Measurements from ENCODE around the gene HK1.

The HK1 gene

DNA sequence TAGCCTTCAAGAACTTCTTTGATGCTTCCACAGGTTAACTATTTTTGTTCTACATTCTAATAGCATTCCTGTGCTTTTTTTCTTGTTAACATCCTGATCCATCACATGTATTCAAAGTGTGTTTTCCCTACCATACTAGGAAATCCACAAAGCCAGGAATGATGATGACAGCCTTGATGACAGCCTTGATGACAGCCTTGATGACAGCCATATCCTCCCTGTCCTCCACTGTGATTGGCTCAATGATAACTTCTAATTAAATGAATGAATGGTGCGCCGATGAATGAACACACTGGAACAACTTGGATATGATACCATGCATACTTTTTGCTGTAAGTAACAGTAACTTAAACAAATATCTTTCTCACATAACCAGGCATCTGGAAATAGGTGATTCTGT, 146.7 kb downstream of the HK1 start:
- TF ChIP-seq, protein P1, sequence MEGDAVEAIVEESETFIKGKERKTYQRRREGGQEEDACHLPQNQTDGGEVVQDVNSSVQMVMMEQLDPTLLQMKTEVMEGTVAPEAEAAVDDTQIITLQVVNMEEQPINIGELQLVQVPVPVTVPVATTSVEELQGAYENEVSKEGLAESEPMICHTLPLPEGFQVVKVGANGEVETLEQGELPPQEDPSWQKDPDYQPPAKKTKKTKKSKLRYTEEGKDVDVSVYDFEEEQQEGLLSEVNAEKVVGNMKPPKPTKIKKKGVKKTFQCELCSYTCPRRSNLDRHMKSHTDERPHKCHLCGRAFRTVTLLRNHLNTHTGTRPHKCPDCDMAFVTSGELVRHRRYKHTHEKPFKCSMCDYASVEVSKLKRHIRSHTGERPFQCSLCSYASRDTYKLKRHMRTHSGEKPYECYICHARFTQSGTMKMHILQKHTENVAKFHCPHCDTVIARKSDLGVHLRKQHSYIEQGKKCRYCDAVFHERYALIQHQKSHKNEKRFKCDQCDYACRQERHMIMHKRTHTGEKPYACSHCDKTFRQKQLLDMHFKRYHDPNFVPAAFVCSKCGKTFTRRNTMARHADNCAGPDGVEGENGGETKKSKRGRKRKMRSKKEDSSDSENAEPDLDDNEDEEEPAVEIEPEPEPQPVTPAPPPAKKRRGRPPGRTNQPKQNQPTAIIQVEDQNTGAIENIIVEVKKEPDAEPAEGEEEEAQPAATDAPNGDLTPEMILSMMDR (IDR thresholded peaks at IDR 0.05; ENCODE audit: low read length) = no peak
- TF ChIP-seq EZH2 (optimal IDR thresholded peaks at IDR 0.05; ENCODE audit: low read depth, low read length) = no peak
- no peak for TF ChIP-seq EZH2phosphoT487 (IDR thresholded peaks at IDR 0.05; ENCODE audit: low read length)
- no peaks in the 10 kb centered on the region for H3K36me3 ChIP-seq (replicated peaks; ENCODE audit: insufficient read depth, low read length)
- H3K9me3 ChIP-seq (replicated peaks; ENCODE audit: insufficient read depth, low read length) = no peaks in the 10 kb centered on the region
- no peak for DNase-seq
- no peaks in the 10 kb centered on the region for H4K20me1 ChIP-seq (ENCODE audit: insufficient read depth, low read length)
- no peak overlapping the region for H2AFZ ChIP-seq (ENCODE audit: low read length)
- H3K9me2 ChIP-seq (replicated peaks; ENCODE audit: insufficient read depth, low read length) = no peaks in the 10 kb centered on the region
- H3K4me3 ChIP-seq (ENCODE audit: low read length) = no peak overlapping the region
- no peaks in the 10 kb centered on the region for H3F3A ChIP-seq (ENCODE audit: insufficient read depth, low read length)
- no peak overlapping the region for H3K27ac ChIP-seq (ENCODE audit: low read length)
- H3K79me2 ChIP-seq (ENCODE audit: low read length) = no peaks in the 10 kb centered on the region
- H3K9ac ChIP-seq (ENCODE audit: low read length) = no peak overlapping the region
- H3K27me3 ChIP-seq (replicated peaks; ENCODE audit: insufficient read depth, low read length) = 0 out of 2 replicates have a peak, but pooled peaks cover 13% of the 10 kb centered on the region
- no peak overlapping the region for H3K4me2 ChIP-seq (ENCODE audit: low read depth, low read length)
- H3K4me1 ChIP-seq (ENCODE audit: low read length) = peaks cover 14% of the 10 kb centered on the region

DNA sequence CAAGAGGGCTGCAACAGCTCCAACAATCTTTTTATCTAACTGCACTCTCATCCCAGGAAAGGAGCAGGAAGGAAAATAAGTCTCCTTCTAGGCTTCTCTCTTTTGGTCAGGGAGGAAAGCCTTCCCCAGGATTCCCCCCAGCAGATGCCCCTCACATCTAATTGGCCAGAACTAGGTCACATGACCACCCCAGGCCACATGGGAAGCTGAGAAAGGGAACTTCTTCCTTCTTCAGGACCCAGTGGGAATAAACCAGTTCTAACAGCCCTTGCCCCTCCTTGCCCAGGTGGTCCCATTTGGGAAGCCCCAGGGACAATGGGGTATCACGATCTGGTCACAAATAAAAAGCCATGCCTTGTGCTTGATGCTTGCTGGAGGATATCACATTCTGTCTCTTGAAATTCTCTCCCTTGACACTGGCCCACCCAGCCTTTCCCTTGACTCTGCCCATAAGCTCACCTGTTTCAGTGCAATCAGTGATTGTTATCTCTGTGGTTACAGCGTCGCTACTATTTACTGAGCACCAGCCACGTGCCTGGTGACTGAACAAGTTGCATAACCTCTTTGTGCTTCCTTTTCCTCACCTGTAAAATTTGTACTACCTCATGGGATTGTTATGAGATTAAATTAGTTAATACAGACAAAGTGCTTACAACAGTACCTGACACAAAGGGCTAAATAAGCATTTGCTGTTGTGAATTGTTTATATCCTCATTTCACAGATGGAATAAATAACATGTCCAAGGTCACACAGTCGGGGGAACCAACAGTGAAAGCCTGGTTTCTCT, 147.4 kb downstream of the HK1 start:
- H3F3A ChIP-seq (ENCODE audit: insufficient read depth, low read length) = no peaks in the 10 kb centered on the region
- no peak overlapping the region for H3K27ac ChIP-seq (ENCODE audit: low read length)
- DNase-seq = peak; percentile 27
- H3K4me2 ChIP-seq (ENCODE audit: low read depth, low read length) = no peak overlapping the region
- TF ChIP-seq EZH2 (optimal IDR thresholded peaks at IDR 0.05; ENCODE audit: low read depth, low read length) (no peak), EZH2phosphoT487 (IDR thresholded peaks at IDR 0.05; ENCODE audit: low read length) (no peak)
- TF ChIP-seq, protein P1 (IDR thresholded peaks at IDR 0.05; ENCODE audit: low read length) = no peak
- peaks cover 14% of the 10 kb centered on the region for H3K4me1 ChIP-seq (ENCODE audit: low read length)
- no peak overlapping the region for H3K9ac ChIP-seq (ENCODE audit: low read length)
- no peaks in the 10 kb centered on the region for H3K9me3 ChIP-seq (replicated peaks; ENCODE audit: insufficient read depth, low read length)
- H3K4me3 ChIP-seq (ENCODE audit: low read length) = no peak overlapping the region
- H3K79me2 ChIP-seq (ENCODE audit: low read length) = no peaks in the 10 kb centered on the region
- no peak overlapping the region for H2AFZ ChIP-seq (ENCODE audit: low read length)
- 0 out of 2 replicates have a peak, but pooled peaks cover 13% of the 10 kb centered on the region for H3K27me3 ChIP-seq (replicated peaks; ENCODE audit: insufficient read depth, low read length)
- H4K20me1 ChIP-seq (ENCODE audit: insufficient read depth, low read length) = no peaks in the 10 kb centered on the region
- H3K36me3 ChIP-seq (replicated peaks; ENCODE audit: insufficient read depth, low read length) = no peaks in the 10 kb centered on the region
- H3K9me2 ChIP-seq (replicated peaks; ENCODE audit: insufficient read depth, low read length) = no peaks in the 10 kb centered on the region

DNA sequence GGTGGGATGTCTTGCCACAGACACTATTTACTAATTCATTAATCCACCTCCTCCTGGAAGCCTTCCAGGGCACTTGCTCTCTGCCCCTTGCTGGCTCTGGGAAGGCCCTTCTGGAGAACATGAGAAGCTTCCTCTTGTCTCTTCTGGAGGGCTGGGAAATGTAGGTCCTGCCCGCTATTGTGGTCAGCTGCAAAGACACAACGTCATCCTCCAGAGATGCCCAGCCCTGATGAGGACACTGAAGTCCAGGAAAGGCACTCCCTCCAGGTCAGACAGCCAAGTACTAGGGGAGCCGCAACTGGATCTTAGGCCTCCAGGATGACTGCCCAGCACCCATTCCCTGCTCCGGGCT, 148.1 kb downstream of the HK1 start:
- Histone ChIP-seq H3K4me1 (ENCODE audit: low read length) (peaks cover 14% of the 10 kb centered on the region), H3K9me3 (replicated peaks; ENCODE audit: insufficient read depth, low read length) (no peaks in the 10 kb centered on the region), H3K27me3 (replicated peaks; ENCODE audit: insufficient read depth, low read length) (0 out of 2 replicates have a peak, but pooled peaks cover 13% of the 10 kb centered on the region), H3K4me2 (ENCODE audit: low read depth, low read length) (no peak overlapping the region), H3K4me3 (ENCODE audit: low read length) (no peak overlapping the region), H2AFZ (ENCODE audit: low read length) (no peak overlapping the region), H3K36me3 (replicated peaks; ENCODE audit: insufficient read depth, low read length) (no peaks in the 10 kb centered on the region), H3K79me2 (ENCODE audit: low read length) (no peaks in the 10 kb centered on the region), H3K9me2 (replicated peaks; ENCODE audit: insufficient read depth, low read length) (no peaks in the 10 kb centered on the region), H3F3A (ENCODE audit: insufficient read depth, low read length) (no peaks in the 10 kb centered on the region), H3K9ac (ENCODE audit: low read length) (no peak overlapping the region), H4K20me1 (ENCODE audit: insufficient read depth, low read length) (no peaks in the 10 kb centered on the region), H3K27ac (ENCODE audit: low read length) (no peak overlapping the region)
- DNase-seq = no peak
- TF ChIP-seq, protein P1 (IDR thresholded peaks at IDR 0.05; ENCODE audit: low read length) = no peak
- TF ChIP-seq EZH2phosphoT487 (IDR thresholded peaks at IDR 0.05; ENCODE audit: low read length) = no peak
- TF ChIP-seq EZH2 (optimal IDR thresholded peaks at IDR 0.05; ENCODE audit: low read depth, low read length) = no peak

Measured in MM.1S (cell line).